SK-N-MC (cell line): Measurements from ENCODE around the gene HOXA11.

ENCODE experiments used
- DNase-seq: peaks from one replicate; pipeline ENCODE4 v3.0.0-alpha.2; 2011; ENCODE audit warnings: low read depth, low spot score
- H3K27ac ChIP-seq: fragments of 200-600 bp; sonication (generic); 2 replicates; pipeline ENCODE4 v1.5.1; 2016; ENCODE audit warnings: mixed run types
- H3K36me3 ChIP-seq: fragments of 200-600 bp; sonication (generic); 2 replicates; pipeline ENCODE4 v1.6.1; 2017; ENCODE audit warnings: antibody characterized with exemption, low read length, mixed read lengths; ENCODE audit not compliant: insufficient read depth
- H3K4me3 ChIP-seq: fragments of 200-600 bp; sonication (generic); 2 replicates; pipeline ENCODE4 v1.5.1; 2016
- H3K9ac ChIP-seq: fragments of 200-600 bp; sonication (generic); 2 replicates; pipeline ENCODE4 v1.8.0; 2017; ENCODE audit warnings: mixed run types, mixed read lengths; ENCODE audit not compliant: insufficient read length
- H3K9me3 ChIP-seq: fragments of 200-600 bp; sonication (generic); 2 replicates; pipeline ENCODE4 v1.6.1; 2017; ENCODE audit warnings: low read depth, mild to moderate bottlenecking, antibody characterized with exemption, low read length, moderate library complexity, mixed read lengths
- EZH2 ChIP-seq: fragments of 200-600 bp; sonication (generic); IDR thresholded peaks from one replicate; pipeline ENCODE4 v1.6.1; 2017; ENCODE audit warnings: antibody characterized with exemption
- FOXP2 ChIP-seq: optimal IDR thresholded peaks from 2 replicates; pipeline ENCODE3; 2011; ENCODE audit warnings: mild to moderate bottlenecking, moderate library complexity; ENCODE audit not compliant: insufficient read depth; ENCODE audit errors: extremely low read length, control extremely low read depth
- POLR2AphosphoS5 ChIP-seq: IDR thresholded peaks from 2 replicates; pipeline ENCODE4 v1.6.1; 2012; ENCODE audit warnings: mild to moderate bottlenecking, low read depth, low read length, borderline replicate concordance

HOXA11 gene

GRCh38 chr7:27143950-27144780 is 40.9 kb downstream of the HOXA11 start:
- no peaks in the 10 kb centered on the region for H3K9me3 ChIP-seq
- no peak overlapping the region for H3K27ac ChIP-seq
- peak overlapping the region; percentile 76 for H3K4me3 ChIP-seq
- DNase-seq = no peak
- H3K36me3 ChIP-seq = no peaks in the 10 kb centered on the region
- no peak for TF ChIP-seq EZH2
- TF ChIP-seq POLR2AphosphoS5 = no peak
- TF ChIP-seq FOXP2 = no peak
- no peak overlapping the region for H3K9ac ChIP-seq

- no peak for DNase-seq
- H3K36me3 ChIP-seq = no peaks in the 10 kb centered on the region
- no peak within 1 kb of the TSS for H3K27ac ChIP-seq
- H3K4me3 ChIP-seq = peak within 1 kb of the TSS; percentile 76
- H3K9ac ChIP-seq = no peak within 1 kb of the TSS
- TF ChIP-seq POLR2AphosphoS5 (no peak), EZH2 (peak; percentile 86), FOXP2 (no peak)
- H3K9me3 ChIP-seq = no peaks in the 10 kb centered on the region
Observed at GRCh38 chr7:27143023-27143949, 41.7 kb downstream of the HOXA11 start, which contains the start of gene HOXA5. Gene HOXA5, minus strand, starts transcription at chr7:27143681. Its CDS starts 74 bp downstream, at chr7:27143607.

GRCh38 chr7:27142580-27143022 is 42.4 kb downstream of the HOXA11 start:
- Histone ChIP-seq H3K4me3 (peak overlapping the region; percentile 76; the same call in 1 of the 2 replicates), H3K9ac (no peak overlapping the region), H3K9me3 (no peaks in the 10 kb centered on the region), H3K36me3 (no peaks in the 10 kb centered on the region), H3K27ac (no peak overlapping the region)
- TF ChIP-seq FOXP2 (no peak), EZH2 (no peak), POLR2AphosphoS5 (no peak)
- no peak for DNase-seq

GRCh38 chr7:27141923-27142579 is 43.0 kb downstream of the HOXA11 start:
- Histone ChIP-seq H3K9me3 (no peaks in the 10 kb centered on the region), H3K9ac (no peak overlapping the region), H3K4me3 (no peak overlapping the region), H3K27ac (no peak overlapping the region), H3K36me3 (no peaks in the 10 kb centered on the region)
- DNase-seq = no peak
- no peak for TF ChIP-seq EZH2

- DNase-seq = no peak
- no peak for TF ChIP-seq EZH2
- no peak for TF ChIP-seq POLR2AphosphoS5
- TF ChIP-seq FOXP2 = no peak
- no peak overlapping the region for H3K27ac ChIP-seq
- H3K9me3 ChIP-seq = no peaks in the 10 kb centered on the region
- H3K4me3 ChIP-seq = no peak overlapping the region
- no peaks in the 10 kb centered on the region for H3K36me3 ChIP-seq
- H3K9ac ChIP-seq = no peak overlapping the region
Observed at GRCh38 chr7:27141137-27141922, 43.7 kb downstream of the HOXA11 start.

GRCh38 chr7:27140126-27140857 is 44.7 kb downstream of the HOXA11 start:
- Histone ChIP-seq H3K9ac (no peak overlapping the region), H3K9me3 (no peaks in the 10 kb centered on the region), H3K4me3 (peak overlapping the region; percentile 55), H3K27ac (no peak overlapping the region), H3K36me3 (no peaks in the 10 kb centered on the region)
- TF ChIP-seq EZH2 = no peak
- TF ChIP-seq FOXP2 = no peak
- TF ChIP-seq POLR2AphosphoS5 = no peak
- peak; percentile 44 for DNase-seq
